IMR-90 (cell line): ENCODE measurements around the gene LAP3. TPM values are rescaled to one million over a fixed set of nuclear protein-coding genes. Genes with fewer than 3 reads are reported as not detected.

ENCODE experiments used
- ATAC-seq: fragments of 200-7000 bp; cut with Tn5 transposase; 2 replicates; pipeline ENCODE4 v1.9.1; 2020; ENCODE audit warnings: low read depth, mild to moderate bottlenecking, moderate library complexity
- Bru-seq: library from RNA; stranded (reverse); fragments of 400-500 nt; gene quantifications from one replicate; lab custom pipeline; 2021; lab: Mats Ljungman, UMichigan
- BruChase-seq, 2 experiments: library from RNA; stranded (reverse); fragments of 400-500 nt; gene quantifications; one replicate each; lab custom pipeline; 2021; lab: Mats Ljungman, UMichigan
- BruUV-seq: library from RNA; stranded (reverse); fragments of 400-500 nt; replicated peaks from 2 replicates; lab custom pipeline; 2021; lab: Mats Ljungman, UMichigan
- CTCF ChIA-PET: fragments of 300-600 bp; formaldehyde crosslinking; extraction: SDS; loops from one replicate; lab custom pipeline; 2021; ENCODE audit warnings: antibody characterized with exemption; lab: Yijun Ruan, JAX
- POLR2A ChIA-PET: fragments of 300-600 bp; sonication (Branson Sonifier 250); formaldehyde crosslinking; loops from one replicate; lab custom pipeline; 2022; ENCODE audit warnings: antibody characterized with exemption; ENCODE audit not compliant: unreplicated experiment; lab: Charles Lee
- DNase-seq: peaks from one replicate; pipeline ENCODE4 v3.0.0; 2013
- H2AFZ ChIP-seq: replicated peaks from 2 replicates; pipeline ENCODE3; 2013; ENCODE audit warnings: low read length, mild to moderate bottlenecking; ENCODE audit not compliant: poor library complexity
- H2AK5ac ChIP-seq: 2 replicates; pipeline ENCODE4 v1.6.1; 2013; ENCODE audit warnings: low read depth, low read length, inconsistent platforms
- H2AK9ac ChIP-seq: replicated peaks from 2 replicates; pipeline ENCODE3; 2013; ENCODE audit warnings: mild to moderate bottlenecking, low read depth, low read length, moderate library complexity; ENCODE audit not compliant: poor library complexity
- H2BK120ac ChIP-seq: 2 replicates; pipeline ENCODE4 v1.6.1; 2013; ENCODE audit warnings: low read depth, low read length, inconsistent platforms
- H2BK15ac ChIP-seq: 3 replicates; pipeline ENCODE4 v1.6.1; 2013; ENCODE audit warnings: low read depth, low read length, inconsistent platforms
- H2BK20ac ChIP-seq: 2 replicates; pipeline ENCODE4 v1.6.1; 2013; ENCODE audit warnings: low read depth, mild to moderate bottlenecking, inconsistent platforms, low read length, moderate library complexity
- H2BK5ac ChIP-seq: 2 replicates; pipeline ENCODE4 v1.6.1; 2013; ENCODE audit warnings: mild to moderate bottlenecking, low read depth, low read length, inconsistent platforms; ENCODE audit not compliant: poor library complexity, severe bottlenecking
- H3K14ac ChIP-seq: replicated peaks from 2 replicates; pipeline ENCODE4 v1.6.1; 2013; ENCODE audit warnings: low read depth, low read length, inconsistent platforms
- H3K18ac ChIP-seq: 2 replicates; pipeline ENCODE4 v1.6.1; 2013; ENCODE audit warnings: low read depth, low read length, control low read depth
- H3K23ac ChIP-seq: 2 replicates; pipeline ENCODE4 v1.6.1; 2013; ENCODE audit warnings: low read depth, low read length, inconsistent platforms
- H3K27ac ChIP-seq: 2 replicates; pipeline ENCODE4 v1.5.1; 2013; ENCODE audit warnings: mild to moderate bottlenecking, control low read depth, low read length; ENCODE audit not compliant: insufficient read depth
- H3K27me3 ChIP-seq: 2 replicates; pipeline ENCODE4 v1.6.1; 2013; ENCODE audit warnings: low read length; ENCODE audit not compliant: control insufficient read depth, insufficient read depth
- H3K36me3 ChIP-seq: 2 replicates; pipeline ENCODE4 v1.6.1; 2013; ENCODE audit warnings: low read length, mixed read lengths; ENCODE audit not compliant: control insufficient read depth, insufficient read depth
- H3K4ac ChIP-seq: 2 replicates; pipeline ENCODE4 v1.6.1; 2013; ENCODE audit warnings: low read depth, low read length, inconsistent platforms
- H3K4me1 ChIP-seq: 2 replicates; pipeline ENCODE4 v1.6.1; 2013; ENCODE audit warnings: low read length, mixed read lengths; ENCODE audit not compliant: control insufficient read depth, insufficient read depth
- H3K4me2 ChIP-seq: 2 replicates; pipeline ENCODE4 v1.6.1; 2013; ENCODE audit warnings: low read depth, mild to moderate bottlenecking, control low read depth, low read length, moderate library complexity
- H3K4me3 ChIP-seq: 2 replicates; pipeline ENCODE4 v1.5.1; 2013; ENCODE audit warnings: low read depth, mild to moderate bottlenecking, control low read depth, low read length, moderate library complexity; ENCODE audit not compliant: insufficient read depth
- H3K56ac ChIP-seq: 2 replicates; pipeline ENCODE4 v1.6.1; 2013; ENCODE audit warnings: low read length, inconsistent platforms; ENCODE audit not compliant: insufficient read depth; ENCODE audit errors: extremely low read depth
- H3K79me1 ChIP-seq, 2 experiments: 2 replicates each; pipeline ENCODE4 v1.6.1; 2013; ENCODE audit warnings: low read length in 2 of 2, inconsistent platforms in 1 of 2, low read depth in 1 of 2
- H3K9ac ChIP-seq: 2 replicates; pipeline ENCODE4 v1.6.1; 2013; ENCODE audit warnings: low read depth, low read length, control low read depth
- H3K9me1 ChIP-seq: 2 replicates; pipeline ENCODE4 v1.6.1; 2013; ENCODE audit warnings: low read length, inconsistent platforms; ENCODE audit not compliant: insufficient read depth
- H3K9me3 ChIP-seq: 2 replicates; pipeline ENCODE4 v1.6.1; 2013; ENCODE audit warnings: low read length; ENCODE audit not compliant: control insufficient read depth, insufficient read depth
- H4K20me1 ChIP-seq: 2 replicates; pipeline ENCODE4 v1.6.1; 2013; ENCODE audit warnings: low read length, inconsistent platforms; ENCODE audit not compliant: insufficient read depth
- H4K5ac ChIP-seq: 2 replicates; pipeline ENCODE4 v1.6.1; 2013; ENCODE audit warnings: mild to moderate bottlenecking, low read depth, low read length, control low read depth
- H4K8ac ChIP-seq, 2 experiments: 2 replicates each; pipeline ENCODE4 v1.6.1; 2013; ENCODE audit warnings: low read depth in 2 of 2, low read length in 2 of 2, control low read depth in 1 of 2, inconsistent platforms in 1 of 2
- H4K91ac ChIP-seq: 2 replicates; pipeline ENCODE4 v1.6.1; 2013; ENCODE audit warnings: low read depth, low read length, inconsistent platforms; ENCODE audit not compliant: insufficient read depth
- BHLHE40 ChIP-seq: fragments of 150-350 bp; IDR thresholded peaks from 2 replicates; pipeline ENCODE4 v1.6.1; 2016; ENCODE audit warnings: mild to moderate bottlenecking, low read depth, low read length
- CEBPB ChIP-seq: IDR thresholded peaks from 2 replicates; pipeline ENCODE4 v1.6.1; 2012; ENCODE audit warnings: low read depth, low read length, improper control_type of control experiment
- CHD1 ChIP-seq: IDR thresholded peaks from 2 replicates; pipeline ENCODE4 v1.6.1; 2012; ENCODE audit warnings: low read depth, low read length, improper control_type of control experiment
- CTCF ChIP-seq: conservative IDR thresholded peaks from 2 replicates; pipeline ENCODE4 v1.5.1; 2012; ENCODE audit warnings: mild to moderate bottlenecking, low read depth, low read length, improper control_type of control experiment
- ELK1 ChIP-seq: fragments of 150-350 bp; IDR thresholded peaks from 2 replicates; pipeline ENCODE4 v1.6.1; 2016; ENCODE audit warnings: low read depth, mild to moderate bottlenecking, low read length, moderate library complexity, borderline replicate concordance
- MAFK ChIP-seq: IDR thresholded peaks from 2 replicates; pipeline ENCODE4 v1.6.1; 2012; ENCODE audit warnings: low read depth, low read length, improper control_type of control experiment
- MAZ ChIP-seq: IDR thresholded peaks from 2 replicates; pipeline ENCODE4 v1.6.1; 2012; ENCODE audit warnings: low read depth, mild to moderate bottlenecking, low read length, improper control_type of control experiment, moderate library complexity, borderline replicate concordance
- MXI1 ChIP-seq: IDR thresholded peaks from 2 replicates; pipeline ENCODE4 v1.6.1; 2012; ENCODE audit warnings: low read depth, mild to moderate bottlenecking, low read length, moderate library complexity, borderline replicate concordance
- POLR2A ChIP-seq: IDR thresholded peaks from 2 replicates; pipeline ENCODE4 v1.6.1; 2012; ENCODE audit warnings: mild to moderate bottlenecking, low read depth, low read length
- RAD21 ChIP-seq: IDR thresholded peaks from 2 replicates; pipeline ENCODE4 v1.6.1; 2012; ENCODE audit warnings: low read length, improper control_type of control experiment
- RFX5 ChIP-seq: IDR thresholded peaks from 2 replicates; pipeline ENCODE4 v1.8.0; 2012; ENCODE audit warnings: low read depth, mild to moderate bottlenecking, low read length, moderate library complexity
- WGBS, 2 experiments: methylation state at CpG; one replicate each; pipeline versions ENCODE4 v1.1.5 to v1.1.7; 2013; ENCODE audit warnings: missing lambda C conversion rate in 2 of 2; ENCODE audit not compliant: insufficient read length in 1 of 2; ENCODE audit errors: extremely low coverage in 2 of 2; 5-methylcytosine and 5-hydroxymethylcytosine counted together
- dilution Hi-C: fragments of 300-500 bp; cut with HindIII; formaldehyde crosslinking; loops from one replicate; pipeline ENCODE4 v1.14.3; 2018; ENCODE audit warnings: low sequenced_read_pairs; ENCODE audit not compliant: unreplicated experiment
- in situ Hi-C: fragments of 300-500 bp; cut with MboI; formaldehyde crosslinking; loops from 3 replicates; pipeline ENCODE4 v1.14.3; 2019; ENCODE audit warnings: low sequenced_read_pairs, inconsistent platforms, mixed read lengths
- intact Hi-C: fragments of 100-400 bp; cut with micrococcal nuclease; formaldehyde crosslinking; loops from 2 replicates; pipeline ENCODE4 v1.10.0; 2022
- long read RNA-seq: library from polyadenylated mRNA; unstranded; transcript quantifications from one replicate; pipeline ENCODE4 v2.0.0, GENCODE V29; 2021; ENCODE audit not compliant: unreplicated experiment
- polyA plus RNA-seq, 3 experiments: library from polyadenylated mRNA; depleted of rRNA; stranded (reverse); fragments of >200 nt; gene quantifications; 2 replicates each; pipeline ENCODE4 v1.2.3, GENCODE V29; 2012; ENCODE audit warnings: low replicate concordance in 1 of 3
- total RNA-seq: library from RNA; depleted of rRNA; stranded (reverse); fragments of >200 nt; gene quantifications from 2 replicates; pipeline ENCODE4 v1.2.3, GENCODE V29; 2012; rRNA removed

LAP3 gene
- total RNA-seq (91.6 and 93.0 TPM in 2 replicates), polyA plus RNA-seq (2012; rRNA removed) (52.7 and 57.9 TPM in 2 replicates), Bru-seq, nascent RNA (percentile 68 among the genes with signal in this experiment), BruChase-seq, experiment 1, labeled RNA remaining after a 6-hour chase (percentile 65 among the genes with signal in this experiment), BruChase-seq, experiment 2, labeled RNA remaining after a 2-hour chase (percentile 57 among the genes with signal in this experiment)
- 18.5 and 28.9 TPM in 2 replicates for polyA plus RNA-seq (2012; cell fraction: cytosol; rRNA removed)
- polyA plus RNA-seq (2012; cell fraction: nucleus; rRNA removed; ENCODE audit: low replicate concordance): 7.1 and 26.9 TPM in 2 replicates
- long read RNA-seq, transcript LAP3-201 (13 exons, 2,213 nt): major isoform, 83 of 97 reads
- long read RNA-seq, partial matches to known transcripts: 12 of 97 reads
- long read RNA-seq, other reads (novel, unspliced or antisense): 2 of 97 reads

- Histone ChIP-seq H3K4me1 (peaks cover 6% of the 10 kb centered on the region; the same call in 1 of the 2 replicates), H2AFZ (peak within 1 kb of the TSS; percentile 98), H2BK15ac (no peak within 1 kb of the TSS), H3K9me3 (no peaks in the 10 kb centered on the region), H3K23ac (peak within 1 kb of the TSS; percentile 79), H4K5ac (no peak within 1 kb of the TSS; the same call in 1 of the 2 replicates), H3K79me1 (peaks cover 16 to 21% of the 10 kb centered on the region in 2 experiments), H3K56ac (0 out of 2 replicates have a peak within 1 kb of the TSS, but pooled peaks have one; percentile 49), H2BK120ac (no peak within 1 kb of the TSS), H3K4me3 (peak within 1 kb of the TSS; percentile 65), H3K27ac (peak within 1 kb of the TSS; percentile 62), H3K36me3 (peaks cover 1% of the 10 kb centered on the region; the same call in 1 of the 2 replicates), H2BK5ac (peak within 1 kb of the TSS; percentile 33), H3K27me3 (no peaks in the 10 kb centered on the region), H3K4ac (peak within 1 kb of the TSS; percentile 31), H2BK20ac (no peak within 1 kb of the TSS), H3K18ac (no peak within 1 kb of the TSS), H4K91ac (no peak within 1 kb of the TSS), H3K9me1 (peaks cover 3% of the 10 kb centered on the region), H3K14ac (peak within 1 kb of the TSS; percentile 28; the same call in 1 of the 2 replicates), H4K20me1 (no peaks in the 10 kb centered on the region; the same call in 1 of the 2 replicates), H2AK5ac (no peak within 1 kb of the TSS; the same call in 1 of the 2 replicates), H4K8ac (peak within 1 kb of the TSS in 1 of 2 experiments; percentile 55; a peak in 1 of 4 replicates), H3K9ac (peak within 1 kb of the TSS; percentile 66), H2AK9ac (peak within 1 kb of the TSS; percentile 87), H3K4me2 (peak within 1 kb of the TSS; percentile 94)
- CTCF ChIA-PET: interaction anchor here (0.5 kb wide), 1 partner anchor 160 kb away, joined by 3 read pairs; no protein-coding TSS in a partner anchor
- BruUV-seq: no TSS peak
- ATAC-seq: peak; percentile 97
- WGBS, 2 experiments: 0% methylated on average over 63 of the region's 91 CpGs; no CpG with 5 or more reads in 1 of the 2 experiments
- intact Hi-C loops (loop anchor here (1.0 to 5.0 kb wide), 4 partner anchors 28 to 1016 kb away; partner anchors contain the start of genes LCORL and MED28), in situ Hi-C loops (loop anchor here (25.0 kb wide), 2 partner anchors 235 to 435 kb away; partner anchors contain the start of genes DCAF16, LCORL and NCAPG), dilution Hi-C loops (no loop called here)
- POLR2A ChIA-PET: no interaction called here
- peak; percentile 96 for DNase-seq
- TF ChIP-seq RFX5 (no peak), MXI1 (peak; percentile 96; the same call in 1 of the 2 replicates), MAFK (no peak), BHLHE40 (peak; percentile 54; the same call in 1 of the 2 replicates), CEBPB (peak; percentile 33), CHD1 (no peak), CTCF (0 out of 2 replicates have a peak, but pooled peaks have one; percentile 1), RAD21 (no peak), MAZ (peak; percentile 94), ELK1 (no peak), POLR2A (peak; percentile 95)
Observed at GRCh38 chr4:17576932-17577664, at the start of gene LAP3. Gene LAP3 (plus strand): TSS chr4:17577198. CDS start chr4:17577466, 268 bp downstream.
